Activated CD4-positive, alpha-beta T cell treated with anti-CD3 and anti-CD28 coated beads, Interleukin-2, Interleukin-4, amounts not matched to agents 100 ng/mL and 50 ng/mL, durations not matched to agents 16 hours and 8 hours (primary cell): ENCODE measurements around the gene HS1BP3.

Experiments
- DNase-seq: peaks from one replicate; pipeline ENCODE4 v3.0.0-alpha.2; 2020; ENCODE audit warnings: low spot score

HS1BP3 gene

GRCh38 chr2:20629581-20630171 lies 21.2 kb downstream of the HS1BP3 start:
- DNase-seq, result no peak

- no peak for DNase-seq
Observed at GRCh38 chr2:20629181-20629580, 21.7 kb downstream of the HS1BP3 start.

GRCh38 chr2:20627712-20628380 lies 23.1 kb downstream of the HS1BP3 start:
- no peak for DNase-seq

GRCh38 chr2:20626698-20627513 lies 24.0 kb downstream of the HS1BP3 start:
- no peak for DNase-seq

- no peak for DNase-seq
Observed at GRCh38 chr2:20626392-20626697, 24.6 kb downstream of the HS1BP3 start.

GRCh38 chr2:20625491-20626391 lies 25.2 kb downstream of the HS1BP3 start:
- no peak for DNase-seq

- DNase-seq, result no peak
Observed at GRCh38 chr2:20624884-20625485, 25.9 kb downstream of the HS1BP3 start.

GRCh38 chr2:20624156-20624883 lies 26.6 kb downstream of the HS1BP3 start:
- no peak for DNase-seq

- DNase-seq, result no peak
Observed at GRCh38 chr2:20623741-20624155, 27.1 kb downstream of the HS1BP3 start.

- DNase-seq, result no peak
Observed at GRCh38 chr2:20623241-20623640, 27.7 kb downstream of the HS1BP3 start.

- DNase-seq, result no peak
Observed at GRCh38 chr2:20622731-20623130, 28.2 kb downstream of the HS1BP3 start.

GRCh38 chr2:20622296-20622686 lies 28.6 kb downstream of the HS1BP3 start:
- DNase-seq, result no peak

GRCh38 chr2:20621366-20622295 lies 29.3 kb downstream of the HS1BP3 start:
- DNase-seq, result no peak

- no peak for DNase-seq
Observed at GRCh38 chr2:20620696-20621365, 30.1 kb downstream of the HS1BP3 start.

- no peak for DNase-seq
Observed at GRCh38 chr2:20620271-20620681, 30.6 kb downstream of the HS1BP3 start.

- no peak for DNase-seq
Observed at GRCh38 chr2:20619624-20620024, 31.3 kb downstream of the HS1BP3 start.

GRCh38 chr2:20618886-20619521 lies 31.9 kb downstream of the HS1BP3 start:
- no peak for DNase-seq

GRCh38 chr2:20618468-20618885 lies 32.4 kb downstream of the HS1BP3 start:
- no peak for DNase-seq

- DNase-seq, result no peak
Observed at GRCh38 chr2:20617892-20618467, 32.9 kb downstream of the HS1BP3 start.
